ENCODE results near the gene SLC22A4.
A peak's percentile ranks its signal among the peaks of the same experiment; 100 is the strongest.

The SLC22A4 gene

DNA sequence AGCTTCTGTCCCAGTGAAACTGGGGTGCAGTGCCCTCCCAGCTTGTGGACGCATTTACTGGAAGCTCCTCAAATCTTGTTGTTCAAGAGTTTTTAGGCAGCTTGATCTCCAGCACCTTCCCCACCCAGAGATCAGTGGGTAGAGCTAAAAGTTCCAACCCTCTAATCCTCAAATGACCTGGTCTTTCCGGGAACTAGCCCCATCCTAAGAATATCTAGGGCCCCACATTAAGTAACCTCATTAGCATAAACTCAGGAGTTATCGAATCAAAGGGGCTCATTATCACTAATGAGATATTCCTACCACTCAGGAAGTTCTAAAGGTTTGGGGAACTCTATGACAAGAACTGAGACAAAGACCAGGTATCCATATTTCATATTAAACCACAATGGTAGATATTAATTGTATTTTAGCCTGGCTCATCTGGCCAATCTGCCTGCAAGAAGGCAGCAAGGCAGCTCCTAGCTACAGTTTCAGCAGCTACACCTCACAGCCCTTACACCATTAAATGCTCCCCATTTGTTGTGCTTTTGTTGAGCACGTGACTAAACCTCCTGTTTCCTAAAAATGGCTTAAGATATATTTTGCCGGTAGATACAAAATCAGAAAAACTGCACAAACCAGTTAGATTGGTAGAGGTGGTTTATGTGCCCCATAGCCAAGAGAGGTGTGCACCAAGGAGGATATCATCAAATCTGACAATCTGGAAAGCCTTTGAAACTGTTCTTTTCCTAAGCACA, 50.8 kb downstream of the SLC22A4 start:
- DNase-seq: no peak

DNA sequence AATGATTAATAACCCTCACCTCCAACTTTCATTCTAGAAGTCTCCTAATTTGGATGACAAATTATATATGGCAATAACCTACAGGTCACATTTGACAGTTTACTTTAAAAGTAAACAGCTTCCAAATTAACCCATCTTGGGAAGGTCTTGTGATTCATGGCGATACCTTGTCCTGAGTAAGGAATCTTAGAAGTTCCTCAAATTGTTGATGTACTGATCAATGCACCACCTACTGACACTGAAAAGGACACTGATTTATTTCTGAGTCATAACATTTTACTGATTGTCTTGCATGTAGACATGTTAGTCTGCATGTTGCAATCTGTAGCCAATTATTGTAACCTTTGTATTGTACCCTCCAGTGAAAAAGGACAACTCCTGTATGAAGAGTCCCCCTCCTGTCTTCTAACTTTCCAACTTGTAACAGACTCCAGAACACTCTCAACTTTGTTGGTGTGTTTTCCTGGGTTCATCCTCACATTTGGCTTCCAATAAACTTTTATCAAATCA, 59.3 kb downstream of the SLC22A4 start:
- no peak for DNase-seq

DNA sequence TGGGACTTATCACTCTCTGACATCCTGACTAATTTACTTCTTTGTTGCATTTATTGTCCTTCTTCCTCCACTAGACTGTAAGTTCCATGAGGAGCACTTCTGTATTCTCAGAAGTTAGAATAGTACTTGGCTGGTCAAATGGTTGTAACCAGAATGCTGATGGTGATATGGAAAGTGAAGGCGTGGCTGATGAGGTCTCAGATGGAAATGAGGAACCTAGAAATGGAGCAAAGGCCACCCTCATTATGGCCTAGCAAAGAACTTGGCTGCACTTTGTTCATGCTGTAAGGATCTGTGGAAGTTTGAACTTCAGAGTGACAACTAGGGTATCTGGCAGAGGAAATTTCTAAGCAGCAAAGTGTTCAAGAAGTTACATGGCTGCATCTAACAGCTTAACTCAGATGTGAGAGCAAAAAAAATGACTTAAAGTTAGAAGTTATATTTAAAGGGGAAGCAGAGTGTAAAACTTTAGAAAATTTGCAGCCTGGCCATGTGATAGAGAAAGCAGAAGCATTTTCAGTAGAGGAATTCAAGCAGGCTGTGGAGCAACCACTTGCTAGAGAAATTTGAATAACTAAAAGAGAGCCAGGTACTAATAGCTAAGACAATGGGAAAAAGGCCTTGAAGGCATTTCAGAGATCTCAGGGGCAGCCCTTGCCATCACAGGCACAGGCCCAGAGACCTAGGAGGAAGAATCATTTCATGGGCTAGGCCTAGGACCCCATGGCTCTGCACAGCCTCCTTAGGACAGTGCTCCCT, 60.4 kb downstream of the SLC22A4 start:
- DNase-seq: no peak

DNA sequence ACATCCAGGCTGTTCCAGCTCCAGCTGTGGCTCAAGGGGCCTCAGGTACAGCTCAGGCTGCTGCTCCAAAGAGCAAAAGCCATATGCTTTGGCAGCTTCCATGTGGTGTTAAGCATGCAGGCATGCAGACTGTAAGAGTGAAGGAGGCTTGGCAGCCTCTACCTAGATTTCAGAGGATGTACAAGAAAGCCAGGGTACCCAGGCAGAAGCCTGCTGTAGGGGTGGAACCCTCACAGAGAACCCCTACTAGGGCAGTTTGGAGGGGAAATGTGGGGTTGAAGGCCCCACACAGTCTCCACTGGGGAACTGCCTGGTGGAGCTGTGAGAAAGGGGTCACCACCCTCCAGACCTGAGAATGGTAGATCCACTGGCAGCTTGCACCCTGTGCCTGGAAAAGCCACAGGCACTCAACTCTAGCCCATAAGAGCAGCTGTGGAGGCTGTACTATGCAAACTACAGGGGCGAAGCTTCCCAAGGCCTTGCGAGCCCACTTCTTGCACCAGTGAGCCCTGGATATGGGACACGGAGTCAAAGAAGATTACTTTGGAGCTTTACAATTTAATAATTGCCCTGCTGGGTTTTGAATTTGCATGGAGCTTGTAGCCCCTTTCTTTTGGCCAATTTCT, 61.1 kb downstream of the SLC22A4 start:
- DNase-seq: no peak

DNA sequence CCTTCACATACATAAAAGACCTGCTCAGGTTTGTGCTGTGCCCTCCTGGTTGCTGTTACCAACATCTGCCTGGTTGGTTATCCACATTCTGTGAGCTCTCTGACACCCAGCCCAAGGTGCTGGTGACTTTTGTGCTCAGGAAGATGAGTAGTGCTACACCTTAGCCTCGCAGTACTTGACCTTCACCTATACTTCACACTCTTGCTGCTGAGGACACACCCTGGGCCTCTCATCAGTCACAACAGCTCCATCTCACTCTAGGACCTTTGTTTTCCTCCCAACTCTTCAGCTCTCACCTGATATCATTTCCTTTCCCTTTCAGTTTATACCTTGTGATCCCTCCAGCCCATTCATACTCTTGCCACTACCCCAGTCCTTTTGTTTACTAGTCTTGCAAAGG, 64.6 kb downstream of the SLC22A4 start:
- DNase-seq: no peak

DNA sequence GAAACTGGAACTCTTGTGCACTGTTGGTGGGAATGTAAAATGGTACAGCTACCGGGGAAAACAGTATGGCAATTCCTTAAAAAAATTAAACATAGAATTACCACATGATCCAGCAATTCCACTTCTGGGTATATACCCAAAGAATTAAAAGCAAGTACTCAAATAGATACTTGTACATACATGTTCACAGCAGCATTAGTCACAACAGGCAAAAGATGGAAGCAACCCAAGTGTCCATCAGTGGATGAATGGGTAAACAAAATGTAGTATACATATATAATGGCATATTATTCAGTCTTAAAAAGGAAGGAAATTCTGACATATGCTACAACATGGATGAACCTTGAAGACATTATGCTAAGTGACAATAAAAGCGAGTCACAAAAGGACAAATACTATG, 67.9 kb downstream of the SLC22A4 start:
- DNase-seq: no peak

DNA sequence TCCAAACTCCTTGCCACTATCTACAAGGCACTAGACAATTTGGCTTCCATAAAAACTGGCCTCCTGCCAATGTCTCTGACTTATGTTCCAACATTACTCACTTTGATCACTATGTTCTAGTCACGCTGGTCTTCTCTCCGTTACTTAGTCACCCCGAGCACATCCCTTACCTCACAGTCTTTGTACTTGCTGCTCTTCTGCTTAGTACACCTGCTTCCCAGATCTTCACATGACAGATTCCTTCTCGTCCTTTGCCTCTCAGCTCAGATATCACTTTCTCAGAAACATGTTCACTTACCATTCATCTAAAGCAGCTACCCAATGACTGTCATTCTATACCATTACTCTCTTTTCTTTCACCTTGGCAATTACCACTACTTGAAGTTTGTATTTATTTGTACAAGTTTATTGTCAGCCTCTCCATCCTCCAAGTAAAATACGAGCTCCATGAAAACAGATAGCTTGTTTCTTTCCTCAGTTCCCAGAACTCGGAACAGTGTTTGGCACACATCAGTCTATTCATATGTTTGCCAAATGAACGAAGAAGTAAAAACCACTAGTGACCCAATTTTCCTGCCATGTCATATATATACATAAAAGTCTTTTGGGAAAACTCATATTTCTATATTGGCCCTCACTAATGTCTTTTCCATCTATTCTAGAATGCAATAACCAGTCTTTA, 69.4 kb downstream of the SLC22A4 start:
- DNase-seq: no peak

DNA sequence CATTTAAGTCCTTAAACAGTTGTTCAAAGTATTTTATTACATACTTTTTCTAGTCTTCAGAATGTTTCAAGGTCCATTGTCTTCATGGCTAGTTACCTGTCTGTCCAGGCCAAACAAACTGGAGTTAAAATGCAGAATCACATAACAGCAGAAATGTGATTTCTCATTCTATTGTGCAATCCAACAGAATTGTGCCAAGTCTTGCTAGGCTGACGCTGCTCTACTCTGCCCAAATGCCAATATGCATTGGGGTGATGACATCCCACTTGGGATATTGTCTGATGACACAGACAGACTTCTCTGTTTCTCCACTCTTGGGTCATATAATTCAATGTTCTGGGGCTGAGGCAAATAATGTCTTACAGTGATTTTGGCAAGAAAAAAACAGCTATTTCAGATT, 70.1 kb downstream of the SLC22A4 start:
- no peak for DNase-seq

DNA sequence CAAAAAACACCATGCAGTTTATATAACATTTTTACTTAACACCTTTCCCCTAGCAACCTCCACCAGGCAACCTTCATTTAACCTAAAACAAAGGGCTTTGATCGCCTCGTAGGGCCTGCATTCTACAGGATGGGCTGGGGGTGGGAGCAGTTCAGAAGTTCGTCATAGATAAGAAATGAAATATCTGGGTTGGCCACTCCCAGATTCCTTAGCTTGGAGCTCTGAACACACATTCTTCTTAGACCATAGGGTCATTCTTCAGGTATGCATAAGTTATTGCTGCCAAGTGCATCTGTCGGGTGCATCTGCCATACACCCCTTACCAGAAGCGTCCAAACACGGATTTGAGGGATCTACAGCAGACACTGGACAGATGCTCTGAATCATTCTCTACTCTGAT, 71.0 kb downstream of the SLC22A4 start:
- no peak for DNase-seq

DNA sequence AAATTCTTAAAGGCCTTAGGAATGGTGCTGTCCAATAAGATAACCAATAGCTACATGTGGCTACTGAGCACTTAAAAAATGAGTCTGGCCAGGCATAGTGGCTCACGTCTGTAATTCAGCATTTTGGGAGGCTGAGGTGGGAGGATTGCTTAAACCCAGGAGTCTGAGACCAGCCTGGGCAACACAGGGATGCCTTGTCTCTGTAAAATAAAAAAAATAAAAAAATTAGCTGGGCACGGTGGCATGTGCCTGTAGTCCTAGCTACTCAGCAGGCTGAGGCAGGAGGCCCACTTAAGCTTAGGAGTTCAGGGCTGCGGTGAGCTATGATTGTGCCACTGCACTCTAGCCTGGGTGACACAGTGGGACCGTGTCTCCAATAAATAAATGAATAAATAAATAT, 74.0 kb downstream of the SLC22A4 start:
- DNase-seq: no peak

DNA sequence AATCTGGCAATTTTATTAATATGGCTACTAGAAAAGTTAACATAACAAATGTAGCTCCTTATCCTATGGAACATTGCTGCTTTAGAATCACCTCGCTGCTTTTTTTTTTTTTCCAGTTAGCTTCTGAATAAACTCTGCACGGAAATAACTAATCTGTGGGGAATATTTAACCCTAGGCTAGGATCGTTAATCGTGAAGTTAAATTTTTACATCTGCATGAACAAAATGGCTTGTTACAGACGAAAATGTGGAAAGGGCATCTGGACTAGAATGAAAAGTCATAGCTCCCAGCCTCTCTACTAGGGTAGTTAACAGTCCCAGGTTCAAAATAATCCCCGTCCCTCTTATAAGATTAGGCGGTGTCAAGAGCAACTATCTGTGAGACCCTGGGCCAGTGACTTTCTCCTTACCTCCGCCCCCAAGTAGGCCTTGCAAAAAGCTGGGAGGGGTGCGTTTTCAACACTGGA, 74.8 kb downstream of the SLC22A4 start:
- DNase-seq: no peak

DNA sequence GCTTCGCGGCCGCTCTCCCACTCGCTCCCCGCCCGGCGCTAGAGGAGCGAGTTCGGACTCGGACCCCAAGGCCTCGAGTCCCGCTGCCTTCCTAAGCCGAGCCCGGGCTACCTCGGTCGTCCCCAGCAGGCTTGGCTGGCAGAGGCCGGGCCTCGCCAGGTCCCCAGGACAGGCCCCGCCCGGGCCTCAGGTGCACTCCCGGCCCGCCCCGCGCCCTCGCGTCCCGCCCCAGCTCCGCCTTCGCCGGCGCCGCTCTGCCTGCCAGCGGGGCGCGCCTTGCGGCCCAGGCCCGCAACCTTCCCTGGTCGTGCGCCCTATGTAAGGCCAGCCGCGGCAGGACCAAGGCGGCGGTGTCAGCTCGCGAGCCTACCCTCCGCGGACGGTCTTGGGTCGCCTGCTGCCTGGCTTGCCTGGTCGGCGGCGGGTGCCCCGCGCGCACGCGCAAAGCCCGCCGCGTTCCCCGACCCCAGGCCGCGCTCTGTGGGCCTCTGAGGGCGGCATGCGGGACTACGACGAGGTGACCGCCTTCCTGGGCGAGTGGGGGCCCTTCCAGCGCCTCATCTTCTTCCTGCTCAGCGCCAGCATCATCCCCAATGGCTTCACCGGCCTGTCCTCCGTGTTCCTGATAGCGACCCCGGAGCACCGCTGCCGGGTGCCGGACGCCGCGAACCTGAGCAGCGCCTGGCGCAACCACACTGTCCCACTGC, 75.4 kb downstream of the SLC22A4 start, which contains the start of gene SLC22A5:
SLC22A5 (plus strand) TSS at position 237 of the 707 bp plus-strand sequence; CDS start at position 500, 263 bp downstream.
- peak in 1 of 2 donors; percentile 40 for DNase-seq

DNA sequence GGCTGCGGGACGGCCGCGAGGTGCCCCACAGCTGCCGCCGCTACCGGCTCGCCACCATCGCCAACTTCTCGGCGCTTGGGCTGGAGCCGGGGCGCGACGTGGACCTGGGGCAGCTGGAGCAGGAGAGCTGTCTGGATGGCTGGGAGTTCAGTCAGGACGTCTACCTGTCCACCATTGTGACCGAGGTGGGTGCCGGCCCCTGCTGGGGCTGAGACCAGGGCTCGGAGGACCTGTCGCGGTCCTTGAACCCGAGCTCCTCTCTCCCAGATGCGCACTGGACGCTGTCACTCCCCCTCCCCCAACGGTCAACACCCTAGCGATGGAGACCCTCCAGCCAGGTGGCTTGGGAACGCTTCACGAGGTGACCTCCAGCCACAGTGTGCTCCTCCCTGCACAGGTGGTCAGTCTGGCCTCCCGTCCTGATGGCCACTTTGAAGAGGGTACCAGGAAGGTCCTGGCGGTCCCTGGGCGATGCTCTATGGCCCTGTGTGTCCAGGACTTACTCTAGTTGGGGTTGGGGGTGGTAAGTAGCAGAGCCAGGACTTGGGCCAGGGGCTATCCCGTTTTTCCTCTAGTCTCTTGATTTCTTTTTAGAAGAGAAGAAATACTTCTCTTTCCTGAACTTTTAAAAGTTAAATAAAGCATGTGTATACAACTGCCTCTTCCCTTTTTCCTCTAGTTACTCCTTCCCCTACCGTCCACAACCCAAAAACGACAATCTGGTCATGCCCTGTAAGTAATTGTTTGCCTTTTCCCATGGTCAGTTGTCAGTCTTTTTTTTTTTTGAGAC, 76.2 kb downstream of the SLC22A4 start:
- DNase-seq: no peak

DNA sequence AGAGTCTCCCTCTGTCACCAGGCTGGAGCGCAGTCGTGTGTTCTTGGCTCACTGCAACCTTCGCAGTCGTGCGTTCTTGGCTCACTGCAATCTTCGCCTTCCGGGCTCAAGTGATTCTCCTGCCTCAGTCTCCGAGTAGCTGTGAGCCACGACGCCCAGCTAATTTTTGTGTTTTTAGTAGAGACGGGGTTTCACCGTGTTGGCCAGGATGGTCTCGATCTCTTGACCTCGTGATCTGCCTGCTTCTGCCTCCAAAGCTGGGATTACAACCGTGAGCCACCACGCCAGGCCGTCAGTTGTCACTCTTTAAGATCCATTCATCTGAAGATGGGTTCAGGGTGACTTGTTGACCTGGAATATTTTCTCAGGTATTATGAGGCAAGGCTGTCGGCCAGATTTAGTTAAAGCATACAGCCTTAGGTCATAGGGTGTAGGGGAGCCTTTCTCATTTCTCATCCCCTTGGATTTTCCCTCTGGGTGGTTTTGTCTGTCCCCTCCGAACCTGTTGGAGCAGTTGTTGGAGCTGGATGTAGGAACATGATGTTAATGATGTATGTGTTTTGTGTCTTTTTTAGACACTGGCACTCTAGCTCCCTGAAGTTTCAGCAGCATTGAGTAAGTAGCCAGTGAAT, 76.9 kb downstream of the SLC22A4 start:
- no peak for DNase-seq

DNA sequence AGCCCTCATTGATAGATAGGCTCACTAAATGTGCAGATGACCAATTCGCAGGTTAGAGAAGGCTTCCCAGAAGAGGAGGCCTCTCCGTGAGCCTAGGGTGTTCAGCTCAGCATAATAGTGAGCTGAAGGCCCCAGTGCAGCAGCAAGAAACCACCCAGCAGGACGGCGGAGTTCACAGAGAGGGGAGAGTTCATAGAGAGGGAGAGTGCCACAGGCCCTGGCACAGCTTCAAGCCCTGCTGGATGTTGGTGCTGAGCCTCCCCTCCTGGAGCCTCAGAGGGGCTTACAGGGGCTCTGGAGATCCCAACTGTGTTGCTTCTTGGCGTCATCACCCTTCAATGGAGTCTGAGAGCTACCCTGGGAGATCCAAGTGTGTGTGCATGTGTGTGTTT, 77.4 kb downstream of the SLC22A4 start:
- DNase-seq: no peak

DNA sequence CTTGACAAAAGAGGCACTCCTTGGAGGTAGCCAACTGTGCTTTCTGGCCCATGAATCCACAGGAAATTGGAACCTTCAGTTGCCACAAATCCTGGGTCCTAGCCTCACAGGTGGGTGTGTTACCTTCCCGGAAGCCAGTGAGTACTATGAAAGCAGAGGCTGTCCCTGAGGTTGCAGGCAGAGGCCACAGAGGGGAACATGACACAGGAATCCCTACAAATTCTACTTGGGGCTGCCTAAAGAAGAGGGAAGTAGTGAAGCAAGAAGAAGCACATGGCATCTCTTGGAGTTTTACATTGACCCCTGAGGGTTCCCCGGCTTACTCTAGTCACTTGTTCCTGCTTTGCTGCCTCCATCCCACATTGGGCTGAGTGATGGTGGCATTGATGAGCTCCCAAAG, 77.9 kb downstream of the SLC22A4 start:
- no peak for DNase-seq

DNA sequence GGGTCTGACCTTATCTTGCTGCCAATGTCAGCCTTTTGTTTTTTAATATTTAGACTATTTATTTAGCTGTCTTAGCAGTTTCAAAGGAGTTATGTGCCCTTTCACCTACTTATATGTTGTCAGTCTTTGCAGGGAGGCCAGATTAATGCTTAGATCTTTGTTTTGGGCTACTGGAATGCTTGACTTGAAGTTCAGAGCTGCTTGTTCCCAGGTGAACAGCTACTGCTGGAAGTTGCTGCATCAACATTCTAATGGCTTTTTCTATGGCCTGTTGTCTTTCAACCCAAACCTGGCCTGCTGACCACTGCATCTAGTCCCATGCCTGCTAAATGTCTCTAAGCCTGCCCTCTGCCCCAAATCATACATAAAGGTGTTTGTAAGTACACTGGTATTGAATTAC, 78.3 kb downstream of the SLC22A4 start:
- DNase-seq: no peak

DNA sequence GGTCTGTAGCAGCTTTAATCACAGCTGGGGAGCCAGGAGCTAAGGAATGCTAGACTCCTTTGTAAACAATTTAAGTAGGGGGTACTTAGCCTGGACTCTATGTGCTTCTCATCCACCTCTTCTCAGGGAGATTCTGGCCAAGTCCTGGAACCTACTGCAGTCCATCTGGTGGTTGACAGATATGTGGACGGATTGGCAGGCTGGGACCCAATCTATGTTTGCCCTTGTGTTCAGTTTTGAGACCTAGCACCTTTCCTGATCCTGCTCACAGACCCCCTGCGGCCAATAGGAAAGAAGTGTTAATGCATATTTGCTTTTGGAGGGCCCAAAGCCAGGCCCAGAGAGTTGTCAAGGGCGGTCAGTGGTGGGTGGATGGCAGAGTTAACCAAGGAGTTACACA, 81.8 kb downstream of the SLC22A4 start:
- no peak for DNase-seq

DNA sequence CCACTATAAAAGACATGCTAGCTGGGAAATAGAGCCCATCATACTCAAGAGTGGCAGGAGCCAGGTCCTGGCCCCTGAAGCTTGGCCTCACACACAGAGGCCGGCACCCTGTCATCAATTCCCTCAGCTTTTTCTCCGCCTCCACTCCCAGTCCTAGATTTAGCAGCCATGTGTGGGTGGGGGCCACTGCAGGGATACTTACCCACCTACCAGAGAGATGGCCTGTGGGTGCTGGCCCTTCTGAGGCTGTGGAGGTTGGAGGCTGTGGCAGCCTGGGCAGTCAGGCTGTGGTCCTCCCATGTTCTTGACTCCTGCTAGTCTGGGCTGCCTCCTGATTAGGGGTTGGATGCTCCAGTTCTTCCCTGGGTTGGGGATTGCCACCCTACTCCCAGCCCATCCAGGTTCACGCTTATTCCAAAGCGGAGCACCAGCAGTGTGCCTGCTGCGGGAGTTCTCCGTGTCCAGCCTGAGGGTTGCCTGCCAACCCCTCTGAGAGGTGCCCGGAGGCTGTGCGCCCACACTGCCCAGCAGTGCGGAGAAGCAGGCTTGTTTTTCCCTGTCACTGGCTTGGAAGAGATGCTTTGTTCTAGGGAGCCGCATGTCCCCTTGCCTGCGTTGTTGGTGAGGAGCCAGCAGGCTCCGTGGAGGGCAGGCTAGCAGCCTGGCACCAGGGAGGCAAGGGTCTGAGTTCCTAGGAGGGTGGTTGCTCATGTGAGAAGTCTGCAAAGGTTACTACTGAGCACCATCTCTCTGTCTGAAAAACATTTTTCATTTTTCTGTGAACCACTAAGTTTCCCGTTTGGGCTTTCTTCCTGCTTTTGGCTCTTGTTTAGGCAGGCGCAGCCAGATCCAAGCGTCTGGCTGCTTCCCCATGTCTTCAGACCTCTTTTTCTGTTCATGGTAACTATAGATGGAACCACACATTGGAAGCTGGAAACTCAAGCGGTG, 82.8 kb downstream of the SLC22A4 start:
- DNase-seq: no peak

DNA sequence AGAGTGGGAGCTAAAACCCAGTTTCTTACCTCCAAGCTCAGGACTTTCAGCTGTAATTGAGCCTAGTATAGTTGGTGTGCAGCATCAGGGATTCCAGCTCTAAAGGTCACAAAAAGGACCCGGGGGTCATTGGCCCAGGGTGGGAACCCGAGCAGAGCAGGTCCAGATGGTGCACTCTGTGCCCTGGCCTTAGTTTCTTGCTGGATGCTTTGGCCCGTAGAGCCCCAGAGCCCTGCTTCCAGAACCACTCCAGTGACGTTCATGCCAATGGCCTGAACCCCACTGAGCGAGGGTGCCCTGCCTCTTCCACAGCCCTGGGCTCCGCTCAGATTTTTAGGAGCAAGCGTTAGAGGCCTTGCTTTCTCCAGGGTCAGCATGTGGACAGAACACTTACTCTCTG, 83.5 kb downstream of the SLC22A4 start:
- DNase-seq: no peak

All from bone marrow (tissue), 2 donors.